Right hindlimb (tissue), 1 donor: Measurements from ENCODE around the gene EGR1.

Source experiments
- DNase-seq: peaks from one replicate; pipeline ENCODE4 v3.0.0-alpha.2; 2018

EGR1 gene

GRCh38 chr5:138454121-138454520, 11.2 kb upstream of the EGR1 start:
- no peak for DNase-seq

GRCh38 chr5:138455232-138455930, 9.9 kb upstream of the EGR1 start:
- no peak for DNase-seq

GRCh38 chr5:138457531-138458275, 7.6 kb upstream of the EGR1 start:
- no peak for DNase-seq

GRCh38 chr5:138458384-138458783, 6.9 kb upstream of the EGR1 start:
- DNase-seq = no peak

GRCh38 chr5:138458856-138459255, 6.4 kb upstream of the EGR1 start:
- no peak for DNase-seq

- no peak for DNase-seq
Observed at GRCh38 chr5:138459311-138459933, 5.9 kb upstream of the EGR1 start.

- no peak for DNase-seq
Observed at GRCh38 chr5:138460032-138460693, 5.1 kb upstream of the EGR1 start.

GRCh38 chr5:138461343-138462125, 3.7 kb upstream of the EGR1 start:
- DNase-seq = no peak

GRCh38 chr5:138463419-138464007, 1.8 kb upstream of the EGR1 start:
- no peak for DNase-seq

- peak; percentile 98 for DNase-seq
Observed at GRCh38 chr5:138464008-138464387, 1.3 kb upstream of the EGR1 start.

- DNase-seq = peak; percentile 99
Observed at GRCh38 chr5:138464388-138465260, 655 bp upstream of the EGR1 start.

GRCh38 chr5:138466125-138466899, 1.0 kb downstream of the EGR1 start:
- DNase-seq = peak; percentile 49

GRCh38 chr5:138466900-138467710, 1.8 kb downstream of the EGR1 start:
- peak; percentile 51 for DNase-seq

- peak; percentile 34 for DNase-seq
Observed at GRCh38 chr5:138467711-138468132, 2.4 kb downstream of the EGR1 start.

- DNase-seq = peak; percentile 38
Observed at GRCh38 chr5:138468133-138468965, 3.1 kb downstream of the EGR1 start.

GRCh38 chr5:138468966-138469539, 3.8 kb downstream of the EGR1 start:
- no peak for DNase-seq

- DNase-seq = peak; percentile 89
Observed at GRCh38 chr5:138469540-138470321, 4.5 kb downstream of the EGR1 start.
